ENCODE data around the gene GDF2.
A peak's percentile ranks its signal among the peaks of the same experiment; 100 is the strongest.

- TF ChIP-seq CTCF (IDR thresholded peaks at IDR 0.05; ENCODE audit: low read depth, low read length) = peak; percentile 94
- TF ChIP-seq POLR2A (IDR thresholded peaks at IDR 0.05; ENCODE audit: extremely low read depth, insufficient read length) = no peak
- peak; percentile 67 for TF ChIP-seq MAX (IDR thresholded peaks at IDR 0.05; ENCODE audit: low read depth, low read length)
Measured at GRCh38 chr10:47361293-47361692, 39.0 kb downstream of the GDF2 start.
